IMR-90 (cell line): ENCODE results near the gene CAMK2D. TPM values are rescaled to one million over a fixed set of nuclear protein-coding genes. Genes with fewer than 3 reads are reported as not detected.

ENCODE experiments used
- ATAC-seq: fragments of 200-7000 bp; cut with Tn5 transposase; 2 replicates; pipeline ENCODE4 v1.9.1; 2020; ENCODE audit warnings: low read depth, mild to moderate bottlenecking, moderate library complexity
- BruUV-seq: library from RNA; stranded (reverse); fragments of 400-500 nt; replicated peaks from 2 replicates; lab custom pipeline; 2021; lab: Mats Ljungman, UMichigan
- CTCF ChIA-PET: fragments of 300-600 bp; formaldehyde crosslinking; extraction: SDS; loops from one replicate; lab custom pipeline; 2021; ENCODE audit warnings: antibody characterized with exemption; lab: Yijun Ruan, JAX
- POLR2A ChIA-PET: fragments of 300-600 bp; sonication (Branson Sonifier 250); formaldehyde crosslinking; loops from one replicate; lab custom pipeline; 2022; ENCODE audit warnings: antibody characterized with exemption; ENCODE audit not compliant: unreplicated experiment; lab: Charles Lee
- DNase-seq: peaks from one replicate; pipeline ENCODE4 v3.0.0; 2013
- H2AFZ ChIP-seq: replicated peaks from 2 replicates; pipeline ENCODE3; 2013; ENCODE audit warnings: low read length, mild to moderate bottlenecking; ENCODE audit not compliant: poor library complexity
- H2AK5ac ChIP-seq: 2 replicates; pipeline ENCODE4 v1.6.1; 2013; ENCODE audit warnings: low read depth, low read length, inconsistent platforms
- H2AK9ac ChIP-seq: replicated peaks from 2 replicates; pipeline ENCODE3; 2013; ENCODE audit warnings: mild to moderate bottlenecking, low read depth, low read length, moderate library complexity; ENCODE audit not compliant: poor library complexity
- H2BK120ac ChIP-seq: 2 replicates; pipeline ENCODE4 v1.6.1; 2013; ENCODE audit warnings: low read depth, low read length, inconsistent platforms
- H2BK15ac ChIP-seq: 3 replicates; pipeline ENCODE4 v1.6.1; 2013; ENCODE audit warnings: low read depth, low read length, inconsistent platforms
- H2BK20ac ChIP-seq: 2 replicates; pipeline ENCODE4 v1.6.1; 2013; ENCODE audit warnings: low read depth, mild to moderate bottlenecking, inconsistent platforms, low read length, moderate library complexity
- H2BK5ac ChIP-seq: 2 replicates; pipeline ENCODE4 v1.6.1; 2013; ENCODE audit warnings: mild to moderate bottlenecking, low read depth, low read length, inconsistent platforms; ENCODE audit not compliant: poor library complexity, severe bottlenecking
- H3K14ac ChIP-seq: replicated peaks from 2 replicates; pipeline ENCODE4 v1.6.1; 2013; ENCODE audit warnings: low read depth, low read length, inconsistent platforms
- H3K18ac ChIP-seq: 2 replicates; pipeline ENCODE4 v1.6.1; 2013; ENCODE audit warnings: low read depth, low read length, control low read depth
- H3K23ac ChIP-seq: 2 replicates; pipeline ENCODE4 v1.6.1; 2013; ENCODE audit warnings: low read depth, low read length, inconsistent platforms
- H3K27ac ChIP-seq: 2 replicates; pipeline ENCODE4 v1.5.1; 2013; ENCODE audit warnings: mild to moderate bottlenecking, control low read depth, low read length; ENCODE audit not compliant: insufficient read depth
- H3K27me3 ChIP-seq: 2 replicates; pipeline ENCODE4 v1.6.1; 2013; ENCODE audit warnings: low read length; ENCODE audit not compliant: control insufficient read depth, insufficient read depth
- H3K36me3 ChIP-seq: 2 replicates; pipeline ENCODE4 v1.6.1; 2013; ENCODE audit warnings: low read length, mixed read lengths; ENCODE audit not compliant: control insufficient read depth, insufficient read depth
- H3K4ac ChIP-seq: 2 replicates; pipeline ENCODE4 v1.6.1; 2013; ENCODE audit warnings: low read depth, low read length, inconsistent platforms
- H3K4me1 ChIP-seq: 2 replicates; pipeline ENCODE4 v1.6.1; 2013; ENCODE audit warnings: low read length, mixed read lengths; ENCODE audit not compliant: control insufficient read depth, insufficient read depth
- H3K4me2 ChIP-seq: 2 replicates; pipeline ENCODE4 v1.6.1; 2013; ENCODE audit warnings: low read depth, mild to moderate bottlenecking, control low read depth, low read length, moderate library complexity
- H3K4me3 ChIP-seq: 2 replicates; pipeline ENCODE4 v1.5.1; 2013; ENCODE audit warnings: low read depth, mild to moderate bottlenecking, control low read depth, low read length, moderate library complexity; ENCODE audit not compliant: insufficient read depth
- H3K56ac ChIP-seq: 2 replicates; pipeline ENCODE4 v1.6.1; 2013; ENCODE audit warnings: low read length, inconsistent platforms; ENCODE audit not compliant: insufficient read depth; ENCODE audit errors: extremely low read depth
- H3K79me1 ChIP-seq, 2 experiments: 2 replicates each; pipeline ENCODE4 v1.6.1; 2013; ENCODE audit warnings: low read length in 2 of 2, inconsistent platforms in 1 of 2, low read depth in 1 of 2
- H3K9ac ChIP-seq: 2 replicates; pipeline ENCODE4 v1.6.1; 2013; ENCODE audit warnings: low read depth, low read length, control low read depth
- H3K9me1 ChIP-seq: 2 replicates; pipeline ENCODE4 v1.6.1; 2013; ENCODE audit warnings: low read length, inconsistent platforms; ENCODE audit not compliant: insufficient read depth
- H3K9me3 ChIP-seq: 2 replicates; pipeline ENCODE4 v1.6.1; 2013; ENCODE audit warnings: low read length; ENCODE audit not compliant: control insufficient read depth, insufficient read depth
- H4K20me1 ChIP-seq: 2 replicates; pipeline ENCODE4 v1.6.1; 2013; ENCODE audit warnings: low read length, inconsistent platforms; ENCODE audit not compliant: insufficient read depth
- H4K5ac ChIP-seq: 2 replicates; pipeline ENCODE4 v1.6.1; 2013; ENCODE audit warnings: mild to moderate bottlenecking, low read depth, low read length, control low read depth
- H4K8ac ChIP-seq, 2 experiments: 2 replicates each; pipeline ENCODE4 v1.6.1; 2013; ENCODE audit warnings: low read depth in 2 of 2, low read length in 2 of 2, control low read depth in 1 of 2, inconsistent platforms in 1 of 2
- H4K91ac ChIP-seq: 2 replicates; pipeline ENCODE4 v1.6.1; 2013; ENCODE audit warnings: low read depth, low read length, inconsistent platforms; ENCODE audit not compliant: insufficient read depth
- BHLHE40 ChIP-seq: fragments of 150-350 bp; IDR thresholded peaks from 2 replicates; pipeline ENCODE4 v1.6.1; 2016; ENCODE audit warnings: mild to moderate bottlenecking, low read depth, low read length
- CEBPB ChIP-seq: IDR thresholded peaks from 2 replicates; pipeline ENCODE4 v1.6.1; 2012; ENCODE audit warnings: low read depth, low read length, improper control_type of control experiment
- CHD1 ChIP-seq: IDR thresholded peaks from 2 replicates; pipeline ENCODE4 v1.6.1; 2012; ENCODE audit warnings: low read depth, low read length, improper control_type of control experiment
- FOS ChIP-seq: fragments of 150-350 bp; IDR thresholded peaks from 2 replicates; pipeline ENCODE4 v1.6.1; 2016; ENCODE audit warnings: low read depth, low read length
- MAFK ChIP-seq: IDR thresholded peaks from 2 replicates; pipeline ENCODE4 v1.6.1; 2012; ENCODE audit warnings: low read depth, low read length, improper control_type of control experiment
- MAZ ChIP-seq: IDR thresholded peaks from 2 replicates; pipeline ENCODE4 v1.6.1; 2012; ENCODE audit warnings: low read depth, mild to moderate bottlenecking, low read length, improper control_type of control experiment, moderate library complexity, borderline replicate concordance
- MXI1 ChIP-seq: IDR thresholded peaks from 2 replicates; pipeline ENCODE4 v1.6.1; 2012; ENCODE audit warnings: low read depth, mild to moderate bottlenecking, low read length, moderate library complexity, borderline replicate concordance
- NFE2L2 ChIP-seq: fragments of 150-350 bp; IDR thresholded peaks from 2 replicates; pipeline ENCODE4 v1.6.1; 2016; ENCODE audit warnings: low read depth, mild to moderate bottlenecking, low read length
- POLR2A ChIP-seq: IDR thresholded peaks from 2 replicates; pipeline ENCODE4 v1.6.1; 2012; ENCODE audit warnings: mild to moderate bottlenecking, low read depth, low read length
- RAD21 ChIP-seq: IDR thresholded peaks from 2 replicates; pipeline ENCODE4 v1.6.1; 2012; ENCODE audit warnings: low read length, improper control_type of control experiment
- RCOR1 ChIP-seq: IDR thresholded peaks from 2 replicates; pipeline ENCODE4 v1.6.1; 2012; ENCODE audit warnings: mild to moderate bottlenecking, low read length, improper control_type of control experiment; ENCODE audit not compliant: insufficient replicate concordance
- RFX5 ChIP-seq: IDR thresholded peaks from 2 replicates; pipeline ENCODE4 v1.8.0; 2012; ENCODE audit warnings: low read depth, mild to moderate bottlenecking, low read length, moderate library complexity
- SMC3 ChIP-seq: fragments of 150-350 bp; IDR thresholded peaks from 2 replicates; pipeline ENCODE4 v1.6.1; 2016; ENCODE audit warnings: low read depth, mild to moderate bottlenecking, antibody characterized with exemption, low read length, moderate library complexity
- WGBS, 2 experiments: methylation state at CpG; one replicate each; pipeline versions ENCODE4 v1.1.5 to v1.1.7; 2013; ENCODE audit warnings: missing lambda C conversion rate in 2 of 2; ENCODE audit not compliant: insufficient read length in 1 of 2; ENCODE audit errors: extremely low coverage in 2 of 2; 5-methylcytosine and 5-hydroxymethylcytosine counted together
- dilution Hi-C: fragments of 300-500 bp; cut with HindIII; formaldehyde crosslinking; loops from one replicate; pipeline ENCODE4 v1.14.3; 2018; ENCODE audit warnings: low sequenced_read_pairs; ENCODE audit not compliant: unreplicated experiment
- in situ Hi-C: fragments of 300-500 bp; cut with MboI; formaldehyde crosslinking; loops from 3 replicates; pipeline ENCODE4 v1.14.3; 2019; ENCODE audit warnings: low sequenced_read_pairs, inconsistent platforms, mixed read lengths
- intact Hi-C: fragments of 100-400 bp; cut with micrococcal nuclease; formaldehyde crosslinking; loops from 2 replicates; pipeline ENCODE4 v1.10.0; 2022
- polyA plus RNA-seq, 3 experiments: library from polyadenylated mRNA; depleted of rRNA; stranded (reverse); fragments of >200 nt; gene quantifications; 2 replicates each; pipeline ENCODE4 v1.2.3, GENCODE V29; 2012; ENCODE audit warnings: low replicate concordance in 1 of 3
- total RNA-seq: library from RNA; depleted of rRNA; stranded (reverse); fragments of >200 nt; gene quantifications from 2 replicates; pipeline ENCODE4 v1.2.3, GENCODE V29; 2012
- TF ChIP-seq, protein P1 (sequence below): fragments of 150-350 bp; IDR thresholded peaks from 2 replicates; pipeline ENCODE4 v1.6.1; 2017; ENCODE audit warnings: mild to moderate bottlenecking, antibody characterized with exemption, low read length, low read depth
- TF ChIP-seq, protein P2 (sequence below): fragments of 150-350 bp; IDR thresholded peaks from 2 replicates; pipeline ENCODE4 v1.6.1; 2016; ENCODE audit warnings: low read depth, mild to moderate bottlenecking, low read length, moderate library complexity, borderline replicate concordance
- TF ChIP-seq, protein P3 (sequence below): conservative IDR thresholded peaks from 2 replicates; pipeline ENCODE4 v1.5.1; 2012; ENCODE audit warnings: mild to moderate bottlenecking, low read depth, low read length, improper control_type of control experiment

The CAMK2D gene
- total and polyA plus RNA-seq, 2 of the 4 experiments (the other 2 are of a cell fraction) = 44.6 to 156 TPM

DNA sequence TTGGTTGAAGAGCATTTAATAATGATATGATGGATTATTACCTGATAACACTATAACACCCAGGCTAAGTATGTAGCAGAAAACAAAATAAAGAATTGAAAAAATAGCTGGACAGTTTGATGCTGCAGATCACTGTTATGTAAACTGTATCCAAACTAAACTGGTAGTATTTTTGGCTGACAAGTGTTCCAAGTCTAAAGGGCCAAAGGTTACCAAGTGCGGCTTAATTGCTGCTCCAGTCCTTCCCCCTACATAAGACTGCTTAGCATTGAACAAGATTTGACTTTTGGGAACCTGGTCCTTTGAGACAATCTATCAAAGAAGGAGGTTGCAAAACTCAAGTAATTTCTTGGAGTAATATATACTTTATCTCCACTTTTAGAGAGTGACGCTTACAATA is 249.6 kb downstream of the CAMK2D start:
- H3K18ac ChIP-seq = no peak overlapping the region
- TF ChIP-seq RCOR1 (no peak), RFX5 (no peak), CEBPB (no peak), MXI1 (no peak), BHLHE40 (no peak), CHD1 (no peak), SMC3 (no peak), FOS (no peak), MAZ (no peak), POLR2A (no peak), MAFK (no peak), RAD21 (no peak), NFE2L2 (no peak)
- TF ChIP-seq, protein P1, sequence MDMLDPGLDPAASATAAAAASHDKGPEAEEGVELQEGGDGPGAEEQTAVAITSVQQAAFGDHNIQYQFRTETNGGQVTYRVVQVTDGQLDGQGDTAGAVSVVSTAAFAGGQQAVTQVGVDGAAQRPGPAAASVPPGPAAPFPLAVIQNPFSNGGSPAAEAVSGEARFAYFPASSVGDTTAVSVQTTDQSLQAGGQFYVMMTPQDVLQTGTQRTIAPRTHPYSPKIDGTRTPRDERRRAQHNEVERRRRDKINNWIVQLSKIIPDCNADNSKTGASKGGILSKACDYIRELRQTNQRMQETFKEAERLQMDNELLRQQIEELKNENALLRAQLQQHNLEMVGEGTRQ = no peak
- TF ChIP-seq, protein P2, sequence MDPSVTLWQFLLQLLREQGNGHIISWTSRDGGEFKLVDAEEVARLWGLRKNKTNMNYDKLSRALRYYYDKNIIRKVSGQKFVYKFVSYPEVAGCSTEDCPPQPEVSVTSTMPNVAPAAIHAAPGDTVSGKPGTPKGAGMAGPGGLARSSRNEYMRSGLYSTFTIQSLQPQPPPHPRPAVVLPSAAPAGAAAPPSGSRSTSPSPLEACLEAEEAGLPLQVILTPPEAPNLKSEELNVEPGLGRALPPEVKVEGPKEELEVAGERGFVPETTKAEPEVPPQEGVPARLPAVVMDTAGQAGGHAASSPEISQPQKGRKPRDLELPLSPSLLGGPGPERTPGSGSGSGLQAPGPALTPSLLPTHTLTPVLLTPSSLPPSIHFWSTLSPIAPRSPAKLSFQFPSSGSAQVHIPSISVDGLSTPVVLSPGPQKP = no peak
- TF ChIP-seq, protein P3, sequence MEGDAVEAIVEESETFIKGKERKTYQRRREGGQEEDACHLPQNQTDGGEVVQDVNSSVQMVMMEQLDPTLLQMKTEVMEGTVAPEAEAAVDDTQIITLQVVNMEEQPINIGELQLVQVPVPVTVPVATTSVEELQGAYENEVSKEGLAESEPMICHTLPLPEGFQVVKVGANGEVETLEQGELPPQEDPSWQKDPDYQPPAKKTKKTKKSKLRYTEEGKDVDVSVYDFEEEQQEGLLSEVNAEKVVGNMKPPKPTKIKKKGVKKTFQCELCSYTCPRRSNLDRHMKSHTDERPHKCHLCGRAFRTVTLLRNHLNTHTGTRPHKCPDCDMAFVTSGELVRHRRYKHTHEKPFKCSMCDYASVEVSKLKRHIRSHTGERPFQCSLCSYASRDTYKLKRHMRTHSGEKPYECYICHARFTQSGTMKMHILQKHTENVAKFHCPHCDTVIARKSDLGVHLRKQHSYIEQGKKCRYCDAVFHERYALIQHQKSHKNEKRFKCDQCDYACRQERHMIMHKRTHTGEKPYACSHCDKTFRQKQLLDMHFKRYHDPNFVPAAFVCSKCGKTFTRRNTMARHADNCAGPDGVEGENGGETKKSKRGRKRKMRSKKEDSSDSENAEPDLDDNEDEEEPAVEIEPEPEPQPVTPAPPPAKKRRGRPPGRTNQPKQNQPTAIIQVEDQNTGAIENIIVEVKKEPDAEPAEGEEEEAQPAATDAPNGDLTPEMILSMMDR = no peak

More for the DNA sequence above, 249.6 kb downstream of the CAMK2D start:
- Histone ChIP-seq H3K14ac (no peak overlapping the region), H3K36me3 (peaks cover 20% of the 10 kb centered on the region), H3K27me3 (no peaks in the 10 kb centered on the region), H2BK20ac (no peak overlapping the region), H3K4me3 (no peak overlapping the region), H3K27ac (no peak overlapping the region), H3K9me3 (no peaks in the 10 kb centered on the region), H2BK15ac (no peak overlapping the region), H3K56ac (no peak overlapping the region), H4K5ac (no peak overlapping the region), H2AFZ (no peak overlapping the region), H3K4me1 (no peaks in the 10 kb centered on the region), H4K91ac (no peak overlapping the region), H3K9me1 (no peaks in the 10 kb centered on the region), H3K4me2 (no peak overlapping the region), H4K20me1 (no peaks in the 10 kb centered on the region), H4K8ac (no peak overlapping the region), H2AK5ac (no peak overlapping the region), H3K9ac (no peak overlapping the region), H3K23ac (no peak overlapping the region), H3K4ac (no peak overlapping the region), H2BK5ac (no peak overlapping the region), H2AK9ac (no peak overlapping the region), H2BK120ac (no peak overlapping the region), H3K79me1 (no peaks in the 10 kb centered on the region; a peak in 1 of 4 replicates)
- ChIA-PET POLR2A (no interaction called here), CTCF (interaction anchor here (0.5 kb wide), 1 partner anchor 23 kb away, joined by 6 read pairs; no protein-coding TSS in a partner anchor)
- intact Hi-C loops (loop anchor here (10.0 kb wide), 1 partner anchor 117 kb away; no protein-coding TSS in a partner anchor), dilution Hi-C loops (no loop called here), in situ Hi-C loops (no loop called here)
- ATAC-seq (no peak), DNase-seq (no peak)
- WGBS, 2 experiments = no CpG with 5 or more reads among the region's 2 CpGs
- BruUV-seq = no TSS peak
